IPS DF 19.7 (cell line): ENCODE measurements around the gene ROM1.
"Not testable (repeated sequence)": the region's sequence is repeated elsewhere in the genome, so short reads cannot be mapped to it uniquely, and the experiment has no call there.

Experiments
- DNase-seq: peaks from one replicate; pipeline ENCODE4 v3.0.0-alpha.2; 2013; ENCODE audit warnings: low read depth, low spot score

Gene ROM1

GRCh38 chr11:62648185-62648966 is 35.3 kb downstream of the ROM1 start:
- DNase-seq: no peak

- DNase-seq: no peak
Measured at GRCh38 chr11:62648967-62649364, 35.9 kb downstream of the ROM1 start.

GRCh38 chr11:62649486-62649885 is 36.4 kb downstream of the ROM1 start:
- no peak for DNase-seq

GRCh38 chr11:62650283-62650682 is 37.2 kb downstream of the ROM1 start:
- DNase-seq: not testable (repeated sequence)

GRCh38 chr11:62652161-62653006 is 39.3 kb downstream of the ROM1 start:
- DNase-seq: no peak

- DNase-seq: no peak
Measured at GRCh38 chr11:62654297-62654696, 41.2 kb downstream of the ROM1 start.

GRCh38 chr11:62656796-62657429 is 43.9 kb downstream of the ROM1 start:
- DNase-seq: no peak

- DNase-seq: no peak
Measured at GRCh38 chr11:62664405-62665074, 51.5 kb downstream of the ROM1 start.
